GM13977 (cell line): ENCODE data around the gene PITPNM2.

Experiments used
- DNase-seq: peaks from one replicate; pipeline ENCODE4 v3.0.0; 2012; ENCODE audit warnings: low spot score
- CTCF ChIP-seq: IDR thresholded peaks from 2 replicates; pipeline ENCODE4 v1.5.1; 2012; ENCODE audit warnings: mild to moderate bottlenecking, control low read depth; ENCODE audit not compliant: insufficient read depth; ENCODE audit errors: extremely low read depth, missing control alignments
- in situ Hi-C: fragments of 300-500 bp; cut with MboI; formaldehyde crosslinking; loops from one replicate; pipeline ENCODE4 v1.12.0; 2022; ENCODE audit warnings: low sequenced_read_pairs, low pct_unique_long_range_greater_than_20kb, mixed read lengths, inconsistent platforms; ENCODE audit not compliant: unreplicated experiment

PITPNM2 gene

GRCh38 chr12:123167329-123167728, 16.4 kb upstream of the PITPNM2 start:
- DNase-seq, result no peak
- TF ChIP-seq CTCF, result no peak
- in situ Hi-C loops, result no loop called here

- no peak for TF ChIP-seq CTCF
- in situ Hi-C loops, result no loop called here
- DNase-seq, result no peak
These were observed 14.6 kb upstream of the PITPNM2 start for GRCh38 chr12:123165537-123165936.

- in situ Hi-C loops, result no loop called here
- no peak for DNase-seq
- no peak for TF ChIP-seq CTCF
These were observed 13.9 kb upstream of the PITPNM2 start for GRCh38 chr12:123164710-123165261.

- in situ Hi-C loops, result no loop called here
- TF ChIP-seq CTCF, result no peak
- DNase-seq, result no peak
These were observed 13.3 kb upstream of the PITPNM2 start for GRCh38 chr12:123164222-123164621.

- in situ Hi-C loops, result no loop called here
- DNase-seq, result no peak
- no peak for TF ChIP-seq CTCF
These were observed 12.3 kb upstream of the PITPNM2 start for GRCh38 chr12:123163227-123163626.

GRCh38 chr12:123160801-123161487, 10.1 kb upstream of the PITPNM2 start:
- in situ Hi-C loops, result no loop called here
- DNase-seq, result no peak
- no peak for TF ChIP-seq CTCF
